Heart left ventricle (tissue), 13 donors: Measurements from ENCODE around the gene DPPA3.

Experiments used
- POLR2A ChIP-seq, 2 donors: fragments of 450-650 bp; IDR thresholded peaks; one replicate each; pipeline ENCODE4 v1.6.1; 2017; ENCODE audit warnings: antibody characterized with exemption in 2 of 2, mild to moderate bottlenecking in 2 of 2, moderate library complexity in 2 of 2
- TF ChIP-seq, protein P1 (sequence below), 12 donors: fragments of 200-600 bp; sonication (generic) in 4 of 12; IDR thresholded peaks; one replicate each; pipeline versions ENCODE4 v1.5.0 to v1.8.0; 2018 to 2022; ENCODE audit warnings: antibody characterized with exemption in 12 of 12, mild to moderate bottlenecking in 5 of 12
- donor health status: ischemic (EF 13 %, LVEDD 7.1; RV severe dilation, severe dysfunction).
- donor health status: DM: no; HTN: yes; CAD: no.
- donor health status: DM: no; HTN: no; CAD: no.
- donor health status: ischemic (EF 25% LVEDD 6.9; RV normal size, moderate dysfunction).
- donor health status: ischemic (EF 25% LVEDD 5.7; RV mildly dilated, moderate dysfunction).
- donor health status: ischemic (EF 35%, LVEDD 5.7; RV mildly dilated, moderate dysfunction).
- donor health status: nonischemic (EF 11% LVEDD 7.7; RV severe dilation, severe dysfunction).
- donor health status: DM: yes; HTN: yes; CAD: no.
- donor health status: PGD.
- donor health status: ischemic (EF 29% LVEDD 5.4; RV normal size, mild dysfunction).
- donor health status: nonischemic (EF 23%, LVEDD 6.1; RV moderate dilation, normal function).

DNA sequence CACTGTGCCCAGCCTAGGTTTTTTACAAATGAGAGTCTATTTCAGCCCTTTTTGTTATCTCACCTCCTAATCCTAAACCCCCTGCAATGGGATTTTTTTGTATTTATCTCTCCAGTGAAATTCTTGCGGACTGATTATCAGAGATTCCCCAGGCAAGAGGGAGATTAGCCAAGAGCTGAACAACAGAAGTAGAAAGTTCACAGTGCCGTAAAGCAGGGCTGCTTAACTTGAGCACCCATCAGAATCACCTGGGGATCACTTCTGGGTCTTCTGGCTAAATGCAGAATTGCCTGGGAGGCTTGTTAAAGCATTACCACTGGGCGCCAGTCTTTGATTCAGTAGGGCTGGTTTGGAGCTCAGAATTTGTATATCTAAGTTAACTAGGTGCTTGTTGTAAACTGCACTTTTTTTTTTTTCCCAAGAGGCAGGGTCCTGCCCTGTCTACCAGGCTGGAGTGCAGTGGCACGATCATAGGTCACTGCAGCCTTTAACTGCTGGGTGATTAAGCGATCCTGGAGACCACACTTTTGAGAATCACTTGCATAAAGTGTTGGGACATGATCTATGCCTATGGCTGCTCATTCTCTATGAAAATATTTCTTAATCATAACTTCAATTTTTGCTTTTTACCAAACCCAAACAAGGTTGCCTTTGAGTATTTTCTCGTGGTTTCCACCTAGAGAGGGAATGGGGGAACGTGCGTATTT lies 1.1 kb upstream of the DPPA3 start:
- TF ChIP-seq, protein P1, sequence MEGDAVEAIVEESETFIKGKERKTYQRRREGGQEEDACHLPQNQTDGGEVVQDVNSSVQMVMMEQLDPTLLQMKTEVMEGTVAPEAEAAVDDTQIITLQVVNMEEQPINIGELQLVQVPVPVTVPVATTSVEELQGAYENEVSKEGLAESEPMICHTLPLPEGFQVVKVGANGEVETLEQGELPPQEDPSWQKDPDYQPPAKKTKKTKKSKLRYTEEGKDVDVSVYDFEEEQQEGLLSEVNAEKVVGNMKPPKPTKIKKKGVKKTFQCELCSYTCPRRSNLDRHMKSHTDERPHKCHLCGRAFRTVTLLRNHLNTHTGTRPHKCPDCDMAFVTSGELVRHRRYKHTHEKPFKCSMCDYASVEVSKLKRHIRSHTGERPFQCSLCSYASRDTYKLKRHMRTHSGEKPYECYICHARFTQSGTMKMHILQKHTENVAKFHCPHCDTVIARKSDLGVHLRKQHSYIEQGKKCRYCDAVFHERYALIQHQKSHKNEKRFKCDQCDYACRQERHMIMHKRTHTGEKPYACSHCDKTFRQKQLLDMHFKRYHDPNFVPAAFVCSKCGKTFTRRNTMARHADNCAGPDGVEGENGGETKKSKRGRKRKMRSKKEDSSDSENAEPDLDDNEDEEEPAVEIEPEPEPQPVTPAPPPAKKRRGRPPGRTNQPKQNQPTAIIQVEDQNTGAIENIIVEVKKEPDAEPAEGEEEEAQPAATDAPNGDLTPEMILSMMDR (IDR thresholded peaks at IDR 0.05), result no peak
- TF ChIP-seq POLR2A (IDR thresholded peaks at IDR 0.05), result no peak
